Lower leg skin (tissue), 4 donors: ENCODE data around the gene ZIM2. TPM values are rescaled to one million over a fixed set of nuclear protein-coding genes. Genes with fewer than 3 reads are reported as not detected.

Source experiments
- DNase-seq, 2 donors: peaks; one replicate each; pipeline ENCODE4 v3.0.0-alpha.2; 2019; ENCODE audit warnings: low spot score in 2 of 2
- H3K4me3 ChIP-seq: fragments of 200-600 bp; sonication (generic); 2 replicates; pipeline ENCODE4 v1.5.1; 2017; ENCODE audit warnings: mild to moderate bottlenecking, low read depth; ENCODE audit not compliant: poor library complexity, severe bottlenecking
- POLR2A ChIP-seq, 2 donors: fragments of 450-650 bp; IDR thresholded peaks; one replicate each; pipeline ENCODE4 v1.6.1; 2016 to 2017; ENCODE audit warnings: antibody characterized with exemption in 2 of 2, mild to moderate bottlenecking in 1 of 2, moderate library complexity in 1 of 2
- WGBS, 2 donors: methylation state at CpG; one replicate each; pipeline ENCODE4 v1.1.5; 2018; 5-methylcytosine and 5-hydroxymethylcytosine counted together
- intact Hi-C: fragments of 100-400 bp; cut with DNase I; formaldehyde crosslinking; loops from one replicate; pipeline ENCODE4 v1.15.0; 2023; ENCODE audit warnings: low total_unique reads
- total RNA-seq, 4 donors: library from RNA; depleted of rRNA; stranded (reverse); fragments of >200 nt; gene quantifications; one replicate each; pipeline ENCODE4 v1.1.0, GENCODE V29; 2016
- TF ChIP-seq, protein P1 (sequence below), 3 donors: fragments of 450-650 bp; IDR thresholded peaks; one replicate each; pipeline ENCODE4 v1.5.1; 2016; ENCODE audit warnings: antibody characterized with exemption in 3 of 3, mild to moderate bottlenecking in 3 of 3, moderate library complexity in 2 of 3

The ZIM2 gene
- total RNA-seq, 4 donors from 2014 or later = 0.45 TPM; not detected in 3

DNA sequence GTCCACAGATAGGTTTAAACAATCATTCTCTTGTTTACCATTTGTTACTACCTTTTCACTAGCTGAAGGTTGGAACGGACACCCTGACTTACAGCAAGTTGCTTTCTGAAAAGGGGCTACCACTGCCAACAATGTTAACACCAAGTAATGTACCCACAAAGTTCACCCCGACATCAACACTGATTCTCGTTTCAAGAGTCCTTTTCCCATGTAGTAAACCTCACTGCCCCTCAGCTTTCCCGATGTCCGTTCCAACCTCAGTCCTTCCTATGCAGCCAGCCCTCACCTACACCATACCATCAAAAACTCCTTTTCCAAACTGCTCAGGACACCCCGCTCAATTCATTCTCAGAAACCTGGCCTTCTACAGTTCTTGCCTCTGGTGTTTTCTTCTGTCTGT, 29.0 kb downstream of the ZIM2 start:
- TF ChIP-seq, protein P1, sequence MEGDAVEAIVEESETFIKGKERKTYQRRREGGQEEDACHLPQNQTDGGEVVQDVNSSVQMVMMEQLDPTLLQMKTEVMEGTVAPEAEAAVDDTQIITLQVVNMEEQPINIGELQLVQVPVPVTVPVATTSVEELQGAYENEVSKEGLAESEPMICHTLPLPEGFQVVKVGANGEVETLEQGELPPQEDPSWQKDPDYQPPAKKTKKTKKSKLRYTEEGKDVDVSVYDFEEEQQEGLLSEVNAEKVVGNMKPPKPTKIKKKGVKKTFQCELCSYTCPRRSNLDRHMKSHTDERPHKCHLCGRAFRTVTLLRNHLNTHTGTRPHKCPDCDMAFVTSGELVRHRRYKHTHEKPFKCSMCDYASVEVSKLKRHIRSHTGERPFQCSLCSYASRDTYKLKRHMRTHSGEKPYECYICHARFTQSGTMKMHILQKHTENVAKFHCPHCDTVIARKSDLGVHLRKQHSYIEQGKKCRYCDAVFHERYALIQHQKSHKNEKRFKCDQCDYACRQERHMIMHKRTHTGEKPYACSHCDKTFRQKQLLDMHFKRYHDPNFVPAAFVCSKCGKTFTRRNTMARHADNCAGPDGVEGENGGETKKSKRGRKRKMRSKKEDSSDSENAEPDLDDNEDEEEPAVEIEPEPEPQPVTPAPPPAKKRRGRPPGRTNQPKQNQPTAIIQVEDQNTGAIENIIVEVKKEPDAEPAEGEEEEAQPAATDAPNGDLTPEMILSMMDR (IDR thresholded peaks at IDR 0.05) = no peak
- no peak for TF ChIP-seq POLR2A (IDR thresholded peaks at IDR 0.05)
- intact Hi-C loops = no loop called here
- 73 to 85% methylated on average over 6 of the region's 6 CpGs for WGBS, 2 donors

DNA sequence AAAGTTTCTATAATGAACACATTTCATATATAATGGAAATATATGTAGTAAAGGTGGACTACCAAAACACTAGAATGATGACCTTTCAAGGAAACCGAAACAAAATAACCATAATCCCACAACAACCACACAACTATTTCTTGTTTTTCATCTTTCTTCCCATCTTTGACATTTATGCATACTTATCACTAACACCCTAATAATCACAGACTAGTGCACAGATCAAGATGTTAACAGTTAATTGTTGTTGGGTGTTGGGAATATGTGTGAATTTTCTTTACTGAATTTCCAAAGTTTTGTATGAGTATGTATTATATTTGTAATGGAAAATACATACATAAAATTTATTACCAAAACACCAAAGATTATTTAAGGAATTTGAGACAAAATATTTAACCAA, 30.3 kb downstream of the ZIM2 start:
- intact Hi-C loops = no loop called here
- DNase-seq = no peak
- TF ChIP-seq, protein P1 (IDR thresholded peaks at IDR 0.05) = no peak
- TF ChIP-seq POLR2A (IDR thresholded peaks at IDR 0.05) = no peak
- H3K4me3 ChIP-seq = no peak overlapping the region
- WGBS, 2 donors = 89 to 100% methylated on average over 1 of the region's 1 CpG

More for the DNA sequence above, 29.0 kb downstream of the ZIM2 start:
- no peak for DNase-seq
- H3K4me3 ChIP-seq = no peak overlapping the region

DNA sequence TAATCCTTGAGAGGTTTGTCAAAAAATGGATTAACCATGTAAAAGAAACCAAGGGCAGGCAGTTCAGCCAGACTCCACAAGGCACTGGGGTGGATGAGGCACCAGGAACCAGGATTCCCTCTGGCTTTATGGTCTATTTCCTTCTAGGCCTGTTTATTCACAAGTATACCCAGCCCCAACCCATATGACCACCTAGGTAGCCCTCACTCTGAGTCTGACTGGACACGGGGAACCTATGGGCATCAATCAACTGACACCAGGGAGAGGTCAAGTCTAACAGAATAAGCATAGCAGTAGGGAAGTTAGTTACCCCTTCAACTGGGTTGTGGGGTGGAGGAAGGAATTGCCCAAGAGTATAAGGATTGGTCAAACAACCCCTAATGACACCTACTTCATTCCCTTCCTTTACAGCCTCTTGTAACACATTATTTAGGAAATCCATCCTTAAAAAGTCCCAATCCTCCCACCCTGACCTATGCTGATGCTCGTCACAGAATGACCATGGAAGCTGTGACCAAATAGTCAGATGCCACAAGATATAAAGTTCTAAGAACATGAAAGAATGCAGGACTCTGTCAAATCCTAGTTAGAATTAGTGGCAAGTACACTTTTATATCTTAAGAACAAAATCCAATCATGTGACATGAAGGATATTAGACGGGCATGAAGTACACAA, 31.7 kb downstream of the ZIM2 start:
- WGBS, 2 donors = 84 to 93% methylated on average over 3 of the region's 3 CpGs
- no peak for DNase-seq
- intact Hi-C loops = no loop called here
- H3K4me3 ChIP-seq = no peak overlapping the region
- TF ChIP-seq, protein P1 (IDR thresholded peaks at IDR 0.05) = no peak
- TF ChIP-seq POLR2A (IDR thresholded peaks at IDR 0.05) = no peak

DNA sequence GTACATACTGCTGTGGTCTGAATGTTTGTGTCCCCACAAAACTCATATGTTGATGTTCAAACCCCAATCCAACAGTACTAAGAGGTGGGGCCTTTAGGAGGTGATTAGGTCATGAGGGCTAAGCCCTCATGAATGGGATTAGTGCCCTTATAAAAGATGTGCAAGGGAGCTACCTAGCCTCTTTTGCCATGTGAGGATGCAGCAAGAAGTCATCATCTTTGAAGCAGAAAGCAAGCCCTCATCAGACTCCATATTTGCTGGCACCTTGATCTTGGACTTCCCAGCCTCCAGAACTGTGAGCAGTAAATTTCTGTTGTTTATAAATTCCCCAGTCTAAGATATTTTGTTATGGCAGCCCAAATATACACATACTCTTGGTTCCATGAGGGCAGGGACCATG, 33.9 kb downstream of the ZIM2 start:
- no peak for TF ChIP-seq POLR2A (IDR thresholded peaks at IDR 0.05)
- H3K4me3 ChIP-seq = no peak overlapping the region
- DNase-seq = no peak
- intact Hi-C loops = no loop called here

DNA sequence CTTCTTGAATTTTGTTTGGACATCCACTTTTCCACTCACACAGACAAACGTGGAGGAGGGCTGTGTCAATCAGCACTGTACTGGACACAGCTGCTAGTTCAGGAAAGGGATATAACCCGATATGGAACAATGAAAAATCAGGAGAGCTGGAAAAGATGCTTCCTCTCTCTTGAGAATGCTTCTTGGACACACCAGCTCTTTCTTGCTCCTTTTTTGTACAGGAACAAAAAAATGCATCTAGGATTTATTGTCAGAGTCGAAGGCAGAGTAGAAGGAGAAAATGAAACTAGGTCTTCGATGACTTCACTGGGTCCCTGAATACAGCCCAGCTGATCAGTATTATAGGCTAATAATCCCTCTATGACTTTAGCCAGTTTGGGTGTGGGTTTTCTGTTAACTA, 62.2 kb downstream of the ZIM2 start:
- no peak overlapping the region for H3K4me3 ChIP-seq
- intact Hi-C loops = no loop called here
- no peak for DNase-seq
- WGBS, 2 donors = 82 to 83% methylated on average over 4 of the region's 4 CpGs
- no peak for TF ChIP-seq POLR2A (IDR thresholded peaks at IDR 0.05)
- TF ChIP-seq, protein P1 (IDR thresholded peaks at IDR 0.05) = no peak

DNA sequence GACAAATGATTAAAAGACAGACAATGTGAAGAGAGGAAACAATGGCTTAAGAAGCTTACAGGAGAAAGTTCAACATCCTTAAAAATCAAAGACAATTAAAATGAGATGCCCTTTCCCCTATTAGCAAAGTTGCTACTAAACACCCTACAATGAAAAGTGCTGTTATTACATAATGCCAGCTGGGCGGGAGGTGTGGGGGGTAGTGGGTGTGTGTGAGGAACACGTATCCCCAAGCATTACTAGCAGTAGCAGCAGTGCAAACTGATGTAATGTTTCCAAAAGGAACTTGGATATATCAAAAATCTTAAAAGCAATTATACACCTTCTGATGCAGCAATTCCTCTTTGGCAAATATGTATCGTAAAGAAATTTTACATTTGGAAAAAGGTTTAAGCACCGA, 70.9 kb downstream of the ZIM2 start:
- 87 to 95% methylated on average over 4 of the region's 4 CpGs for WGBS, 2 donors
- DNase-seq = no peak
- H3K4me3 ChIP-seq = no peak overlapping the region
- intact Hi-C loops = no loop called here
- TF ChIP-seq POLR2A (IDR thresholded peaks at IDR 0.05) = no peak
- TF ChIP-seq, protein P1 (IDR thresholded peaks at IDR 0.05) = no peak
